Neural crest cell (in vitro differentiated cells): ENCODE results near the gene GAS6. TPM values are rescaled to one million over a fixed set of nuclear protein-coding genes. Genes with fewer than 3 reads are reported as not detected.
"Not testable (repeated sequence)": the region's sequence is repeated elsewhere in the genome, so short reads cannot be mapped to it uniquely, and the experiment has no call there.

Experiments used
- DNase-seq: peaks from one replicate; pipeline ENCODE4 v3.0.0; 2021; ENCODE audit warnings: low read depth, mixed read lengths, low spot score
- H3K27ac Mint-ChIP-seq: one replicate; pipeline ENCODE4 v1.8.0; 2021; ENCODE audit warnings: mild to moderate bottlenecking, mixed read lengths; ENCODE audit not compliant: unreplicated experiment
- H3K27me3 Mint-ChIP-seq: 2 replicates; pipeline ENCODE4 v1.8.0; 2021; ENCODE audit warnings: low read depth, mild to moderate bottlenecking, mixed read lengths
- H3K36me3 Mint-ChIP-seq: 2 replicates; pipeline ENCODE4 v1.8.0; 2021; ENCODE audit warnings: low read depth, mild to moderate bottlenecking, mixed read lengths
- H3K4me1 Mint-ChIP-seq: 2 replicates; pipeline ENCODE4 v1.8.0; 2021; ENCODE audit warnings: mixed read lengths
- H3K4me3 Mint-ChIP-seq: one replicate; pipeline ENCODE4 v1.8.0; 2021; ENCODE audit warnings: mild to moderate bottlenecking, mixed read lengths
- H3K9me3 Mint-ChIP-seq: 2 replicates; pipeline ENCODE4 v1.8.0; 2021; ENCODE audit warnings: mixed read lengths
- CTCF ChIP-seq: fragments of 200-600 bp; sonication (generic); conservative IDR thresholded peaks from 2 replicates; pipeline ENCODE4 v1.5.0; 2021; ENCODE audit warnings: antibody characterized with exemption, mild to moderate bottlenecking
- total RNA-seq: library from RNA; stranded (reverse); gene quantifications from 2 replicates; pipeline ENCODE4 v1.2.1, GENCODE V29; 2021

GAS6 gene
- total RNA-seq, 1 donor from 2014 or later, result 9.0 TPM

- no peaks in the 10 kb centered on the region for H3K36me3 Mint-ChIP-seq
- H3K27ac Mint-ChIP-seq, result no peak overlapping the region
- no peaks in the 10 kb centered on the region for H3K27me3 Mint-ChIP-seq
- no peak for DNase-seq
- H3K4me3 Mint-ChIP-seq, result no peak overlapping the region
- TF ChIP-seq CTCF, result no peak
- H3K4me1 Mint-ChIP-seq, result no peaks in the 10 kb centered on the region
- no peaks in the 10 kb centered on the region for H3K9me3 Mint-ChIP-seq
Measured at GRCh38 chr13:113828282-113828825, 35.5 kb downstream of the GAS6 start.

GRCh38 chr13:113827021-113827420, 36.9 kb downstream of the GAS6 start:
- no peaks in the 10 kb centered on the region for H3K27me3 Mint-ChIP-seq

GRCh38 chr13:113826446-113826845, 37.4 kb downstream of the GAS6 start:
- H3K36me3 Mint-ChIP-seq, H3K4me3 Mint-ChIP-seq, DNase-seq, H3K4me1 Mint-ChIP-seq, H3K27ac Mint-ChIP-seq, H3K27me3 Mint-ChIP-seq, H3K9me3 Mint-ChIP-seq: not testable (repeated sequence)

More at GRCh38 chr13:113827021-113827420, 36.9 kb downstream of the GAS6 start:
- Mint-ChIP-seq H3K4me3 (no peak overlapping the region), H3K4me1 (no peaks in the 10 kb centered on the region), H3K9me3 (no peaks in the 10 kb centered on the region), H3K36me3 (no peaks in the 10 kb centered on the region), H3K27ac (no peak overlapping the region)
- TF ChIP-seq CTCF, result no peak
- no peak for DNase-seq

- no peaks in the 10 kb centered on the region for H3K36me3 Mint-ChIP-seq
- TF ChIP-seq CTCF, result no peak
- H3K4me3 Mint-ChIP-seq, result no peak overlapping the region
- no peak overlapping the region for H3K27ac Mint-ChIP-seq
- no peaks in the 10 kb centered on the region for H3K9me3 Mint-ChIP-seq
- no peak for DNase-seq
- no peaks in the 10 kb centered on the region for H3K27me3 Mint-ChIP-seq
- peaks cover 4% of the 10 kb centered on the region for H3K4me1 Mint-ChIP-seq
Measured at GRCh38 chr13:113825841-113826240, 38.0 kb downstream of the GAS6 start.

GRCh38 chr13:113823771-113824170, 40.1 kb downstream of the GAS6 start:
- H3K27ac Mint-ChIP-seq, result peak overlapping the region; percentile 67
- H3K9me3 Mint-ChIP-seq, result no peaks in the 10 kb centered on the region
- no peak overlapping the region for H3K4me3 Mint-ChIP-seq
- H3K4me1 Mint-ChIP-seq, result peaks cover 5% of the 10 kb centered on the region
- H3K27me3 Mint-ChIP-seq, result no peaks in the 10 kb centered on the region
- DNase-seq, result no peak
- TF ChIP-seq CTCF, result no peak
- H3K36me3 Mint-ChIP-seq, result no peaks in the 10 kb centered on the region

GRCh38 chr13:113822956-113823744, 40.7 kb downstream of the GAS6 start:
- no peak for DNase-seq
- Mint-ChIP-seq H3K27me3 (no peaks in the 10 kb centered on the region), H3K36me3 (no peaks in the 10 kb centered on the region), H3K4me1 (peaks cover 5% of the 10 kb centered on the region), H3K4me3 (no peak overlapping the region), H3K9me3 (no peaks in the 10 kb centered on the region), H3K27ac (peak overlapping the region; percentile 67)
- TF ChIP-seq CTCF, result no peak
